Measurements from ENCODE around the gene SH2D7.

The SH2D7 gene

DNA sequence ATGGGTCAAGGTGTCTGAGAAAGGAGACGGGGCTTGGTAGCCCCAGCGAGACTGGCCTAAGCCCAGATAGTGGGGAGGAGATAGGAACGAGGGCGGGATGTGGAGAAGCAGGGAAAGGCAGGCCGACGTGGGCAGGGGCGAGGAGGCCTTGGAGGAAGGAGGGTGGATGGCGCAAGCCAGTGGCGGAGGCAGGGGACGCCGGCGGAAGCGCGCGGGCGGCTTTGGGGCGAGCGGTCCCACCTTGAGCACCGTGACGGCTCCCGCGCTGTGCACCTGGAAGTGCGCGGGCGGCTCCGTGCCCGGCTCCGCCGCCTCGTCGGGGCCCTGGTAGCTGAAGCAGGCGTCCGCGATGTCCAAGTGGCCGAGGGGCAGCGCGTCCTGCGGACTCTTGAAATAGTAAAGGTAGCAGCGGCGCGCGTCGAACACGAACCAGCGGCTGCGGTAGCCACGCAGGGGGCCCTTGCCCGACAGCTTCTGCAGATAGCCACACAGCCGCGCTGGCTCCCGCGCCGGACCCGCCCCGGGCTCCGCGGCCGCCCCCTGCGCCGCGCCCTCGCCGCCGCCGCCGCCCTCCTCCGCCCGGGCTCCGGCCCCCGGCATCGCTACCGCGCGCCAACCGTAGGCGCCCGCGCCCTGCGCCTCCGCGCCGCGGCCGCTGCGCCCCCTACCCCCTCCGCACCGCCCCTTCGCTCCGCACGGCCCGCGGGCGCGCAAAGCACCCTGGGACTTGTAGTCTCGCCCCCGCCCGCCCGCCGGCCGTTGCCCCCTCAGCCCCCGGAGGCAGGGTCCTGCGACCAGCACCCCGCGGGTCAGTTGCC lies 15.1 kb upstream of the SH2D7 start, which contains the start of gene TBC1D2B:
TBC1D2B (minus strand) TSS at position 659 of the 818 bp plus-strand sequence; CDS start at position 600, 59 bp downstream.
- TF ChIP-seq CTCF (conservative IDR thresholded peaks at IDR 0.05; ENCODE audit: low read depth, low read length): no peak
- peak within 1 kb of the TSS; percentile 92 for H3K4me3 ChIP-seq (ENCODE audit: low read depth, low read length)
- peak; percentile 65 for DNase-seq (ENCODE audit: low read depth)

DNA sequence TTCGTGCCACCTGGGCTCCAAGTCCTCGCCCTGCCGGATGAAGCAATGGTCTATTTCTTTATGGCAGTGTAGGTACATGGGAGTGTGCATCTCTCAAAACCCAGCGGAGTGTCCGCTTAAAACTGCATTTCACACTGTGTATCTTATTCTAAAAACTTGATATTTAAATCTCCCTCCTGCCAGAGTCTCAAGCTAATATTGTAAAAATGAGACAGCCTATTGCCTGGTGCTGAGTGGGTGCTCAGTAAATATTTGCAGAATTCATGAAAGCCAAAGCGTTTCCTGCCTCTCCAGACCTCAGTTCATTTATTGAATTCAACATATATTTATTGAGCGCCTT lies 14.5 kb upstream of the SH2D7 start:
- peak; percentile 45 for DNase-seq (ENCODE audit: low read depth)
- peak overlapping the region; percentile 92 for H3K4me3 ChIP-seq (ENCODE audit: low read depth, low read length)
- no peak for TF ChIP-seq CTCF (conservative IDR thresholded peaks at IDR 0.05; ENCODE audit: low read depth, low read length)

- H3K4me3 ChIP-seq (ENCODE audit: low read depth, low read length): no peak overlapping the region
- no peak for TF ChIP-seq CTCF (conservative IDR thresholded peaks at IDR 0.05; ENCODE audit: low read depth, low read length)
- DNase-seq (ENCODE audit: low read depth): no peak
Measured at GRCh38 chr15:78079298-78080087, 12.9 kb upstream of the SH2D7 start.

GRCh38 chr15:78080088-78080460 lies 12.3 kb upstream of the SH2D7 start:
- H3K4me3 ChIP-seq (ENCODE audit: low read depth, low read length): no peak overlapping the region
- TF ChIP-seq CTCF (conservative IDR thresholded peaks at IDR 0.05; ENCODE audit: low read depth, low read length): no peak
- DNase-seq (ENCODE audit: low read depth): no peak

DNA sequence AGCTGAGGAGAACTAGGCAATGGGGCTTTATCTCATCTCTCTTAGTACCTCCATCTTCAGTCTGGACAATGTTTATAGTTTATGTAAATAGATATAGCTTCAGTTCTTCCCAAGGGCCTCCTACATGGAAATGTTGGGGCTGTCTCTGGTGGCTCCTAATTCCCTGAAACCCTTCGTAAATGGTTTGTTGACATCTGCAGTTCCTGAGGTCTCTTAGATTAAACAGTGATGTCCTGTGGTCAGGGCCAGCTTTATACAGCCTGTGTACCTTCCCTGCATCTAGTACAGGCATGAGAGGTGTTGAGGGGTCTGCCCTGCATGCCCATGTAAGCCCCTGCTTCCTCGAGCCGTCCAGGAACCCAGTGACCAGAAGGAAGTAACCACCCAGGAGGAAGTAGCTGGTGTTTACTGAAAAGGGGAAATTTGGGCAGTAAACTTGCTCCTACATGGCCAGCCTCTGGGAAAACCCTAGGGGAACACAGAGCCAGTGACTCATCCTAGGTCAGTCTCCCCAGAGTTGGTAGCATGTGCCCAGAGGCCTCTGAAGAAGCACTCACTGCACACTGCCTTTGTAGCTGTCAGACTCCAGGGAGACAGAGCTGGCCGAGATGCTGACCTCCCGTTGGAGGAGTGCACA lies 10.1 kb upstream of the SH2D7 start:
- TF ChIP-seq CTCF (conservative IDR thresholded peaks at IDR 0.05; ENCODE audit: low read depth, low read length): no peak
- DNase-seq (ENCODE audit: low read depth): peak; percentile 42
- no peak overlapping the region for H3K4me3 ChIP-seq (ENCODE audit: low read depth, low read length)

- no peak for DNase-seq (ENCODE audit: low read depth)
- H3K4me3 ChIP-seq (ENCODE audit: low read depth, low read length): no peak overlapping the region
- TF ChIP-seq CTCF (conservative IDR thresholded peaks at IDR 0.05; ENCODE audit: low read depth, low read length): no peak
Measured at GRCh38 chr15:78082743-78083110, 9.6 kb upstream of the SH2D7 start.

All from choroid plexus epithelial cell (primary cell).